HFFc6 (cell line): ENCODE data around the gene CNGA1. TPM values are rescaled to one million over a fixed set of nuclear protein-coding genes. Genes with fewer than 3 reads are reported as not detected.
A peak's percentile ranks its signal among the peaks of the same experiment; 100 is the strongest.
"Not testable (repeated sequence)": the region's sequence is repeated elsewhere in the genome, so short reads cannot be mapped to it uniquely, and the experiment has no call there.

Experiments
- DNase-seq: peaks from one replicate; pipeline ENCODE4 v3.0.0-alpha.2; 2018
- H3K27ac Mint-ChIP-seq: 2 replicates; pipeline ENCODE4 v1.8.0; 2020; ENCODE audit warnings: mild to moderate bottlenecking, mixed read lengths
- H3K27me3 Mint-ChIP-seq: 2 replicates; pipeline ENCODE4 v1.8.0; 2021; ENCODE audit warnings: mild to moderate bottlenecking, moderate library complexity, mixed read lengths; ENCODE audit not compliant: insufficient read depth
- H3K36me3 Mint-ChIP-seq: 2 replicates; pipeline ENCODE4 v1.8.0; 2021; ENCODE audit warnings: low read depth, mixed read lengths
- H3K4me1 Mint-ChIP-seq: 2 replicates; pipeline ENCODE4 v1.8.0; 2020; ENCODE audit warnings: low read depth, mixed read lengths
- H3K4me3 Mint-ChIP-seq: 2 replicates; pipeline ENCODE4 v1.8.0; 2020; ENCODE audit warnings: mild to moderate bottlenecking, moderate library complexity, mixed read lengths
- H3K9me3 Mint-ChIP-seq: 2 replicates; pipeline ENCODE4 v1.8.0; 2020; ENCODE audit warnings: mild to moderate bottlenecking, mixed read lengths
- CTCF ChIP-seq: fragments of 200-600 bp; sonication (generic); IDR thresholded peaks from 2 replicates; pipeline ENCODE4 v1.5.0; 2021; ENCODE audit warnings: antibody characterized with exemption, mild to moderate bottlenecking
- total RNA-seq, 6 experiments: library from RNA; stranded (reverse); fragmentation: NEBNext Ultra II Directional; extraction: Animal tissue kit (Norgen Biotek cat#: 25700); gene quantifications; 2 replicates in 1 of 6; 3 replicates in 5 of 6; pipeline ENCODE4 v1.2.3, GENCODE V29; 2021

The CNGA1 gene
- total RNA-seq, 6 experiments from 2014 or later = not detected

- TF ChIP-seq CTCF = no peak
- Mint-ChIP-seq H3K9me3 (no peaks in the 10 kb centered on the region), H3K36me3 (no peaks in the 10 kb centered on the region), H3K4me3 (no peak overlapping the region), H3K27me3 (peaks cover 12% of the 10 kb centered on the region), H3K4me1 (peaks cover 22% of the 10 kb centered on the region), H3K27ac (no peak overlapping the region)
- DNase-seq = peak; percentile 44
These were observed 85.3 kb downstream of the CNGA1 start for GRCh38 chr4:47930971-47931804.

DNA sequence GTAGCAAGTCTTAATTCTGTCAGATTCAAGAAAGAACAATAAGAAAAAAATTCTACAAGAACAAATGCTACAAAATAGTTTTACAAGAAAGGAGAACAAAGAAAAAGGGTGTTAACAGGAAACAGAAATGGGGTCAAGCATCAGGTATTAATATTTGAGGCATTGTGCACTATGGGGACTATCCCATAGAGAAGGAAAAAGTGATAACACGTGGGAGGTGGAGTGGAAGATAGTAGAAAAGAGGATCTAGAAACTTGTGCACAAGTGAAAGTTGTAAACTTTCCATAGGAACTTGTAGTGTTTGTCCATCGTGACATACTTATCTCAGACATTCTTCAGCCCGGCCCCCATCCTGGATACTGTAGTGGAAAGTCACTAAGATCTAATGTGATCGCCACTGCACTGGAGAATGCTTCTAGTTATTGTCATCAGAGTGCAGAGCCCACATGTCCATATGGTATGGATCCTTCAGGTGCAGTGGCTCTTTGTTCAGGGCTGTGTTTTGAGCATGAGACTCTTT, 86.7 kb downstream of the CNGA1 start:
- no peak for DNase-seq
- H3K9me3 Mint-ChIP-seq = no peaks in the 10 kb centered on the region
- peaks cover 22% of the 10 kb centered on the region for H3K4me1 Mint-ChIP-seq
- H3K36me3 Mint-ChIP-seq = no peaks in the 10 kb centered on the region
- H3K27me3 Mint-ChIP-seq = peaks cover 9% of the 10 kb centered on the region
- H3K27ac Mint-ChIP-seq = no peak overlapping the region
- H3K4me3 Mint-ChIP-seq = no peak overlapping the region
- no peak for TF ChIP-seq CTCF

DNA sequence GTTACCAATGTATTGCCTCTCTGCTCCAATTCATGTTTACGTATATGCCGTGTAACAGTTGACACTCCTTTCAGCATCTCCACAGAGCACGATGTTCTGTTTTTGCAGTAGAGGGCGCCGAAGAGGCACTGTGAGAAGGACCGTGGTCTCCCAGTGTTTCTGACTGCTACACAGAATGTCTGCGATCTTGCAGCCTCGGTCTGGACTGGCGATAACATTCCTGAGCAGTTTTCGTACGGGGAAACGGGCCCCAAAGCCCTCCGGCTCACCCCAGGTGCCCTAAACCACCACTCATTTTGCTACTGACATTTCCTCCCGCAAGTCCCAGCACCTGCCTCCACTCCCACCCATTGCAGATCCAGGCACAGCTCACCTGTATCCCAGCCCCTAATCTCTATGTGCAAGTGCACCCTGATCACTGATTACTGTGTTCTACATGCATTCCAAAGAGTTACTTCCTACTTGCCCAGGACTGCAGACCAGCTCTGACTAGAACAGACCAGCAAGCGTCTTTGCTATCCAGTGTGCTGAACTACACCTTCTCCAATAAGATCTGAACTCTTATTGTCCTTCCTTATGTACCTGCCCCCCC, 89.7 kb downstream of the CNGA1 start:
- TF ChIP-seq CTCF = peak; percentile 74
- DNase-seq = peak; percentile 47
- H3K27me3 Mint-ChIP-seq = peaks cover 11% of the 10 kb centered on the region; the same call in 1 of the 2 replicates
- no peaks in the 10 kb centered on the region for H3K36me3 Mint-ChIP-seq
- no peaks in the 10 kb centered on the region for H3K9me3 Mint-ChIP-seq
- peak overlapping the region; percentile 28 for H3K4me3 Mint-ChIP-seq
- peaks cover 22% of the 10 kb centered on the region for H3K4me1 Mint-ChIP-seq
- no peak overlapping the region for H3K27ac Mint-ChIP-seq

- peaks cover 20% of the 10 kb centered on the region for H3K27me3 Mint-ChIP-seq
- not testable (repeated sequence) for H3K4me3 Mint-ChIP-seq, DNase-seq, H3K27ac Mint-ChIP-seq, H3K4me1 Mint-ChIP-seq, H3K9me3 Mint-ChIP-seq, H3K36me3 Mint-ChIP-seq
These were observed 93.2 kb downstream of the CNGA1 start for GRCh38 chr4:47923261-47923608.

- Mint-ChIP-seq H3K27me3 (peaks cover 16% of the 10 kb centered on the region), H3K9me3 (peaks cover 14% of the 10 kb centered on the region)
- H3K36me3 Mint-ChIP-seq, DNase-seq, H3K27ac Mint-ChIP-seq, H3K4me1 Mint-ChIP-seq, H3K4me3 Mint-ChIP-seq: not testable (repeated sequence)
These were observed 93.8 kb downstream of the CNGA1 start for GRCh38 chr4:47922436-47923260.

DNA sequence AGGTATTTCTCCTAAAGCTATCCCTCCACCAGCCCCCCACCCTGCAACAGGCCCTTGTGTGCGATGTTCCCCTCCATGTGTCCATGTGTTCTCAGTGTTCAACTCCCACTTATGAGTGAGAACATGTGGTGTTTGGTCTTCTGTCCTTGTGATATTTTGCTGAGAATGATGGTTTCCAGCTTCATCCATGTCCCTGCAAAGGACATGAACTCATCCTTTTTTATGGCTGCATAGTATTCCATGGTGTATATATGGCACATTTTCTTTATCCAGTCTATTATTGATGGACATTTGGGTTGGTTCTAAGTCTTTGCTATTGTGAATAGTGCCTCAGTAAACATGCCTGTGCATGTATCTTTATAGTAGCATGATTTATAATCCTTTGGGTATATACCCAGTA, 99.3 kb downstream of the CNGA1 start:
- DNase-seq, H3K4me3 Mint-ChIP-seq, H3K27ac Mint-ChIP-seq: not testable (repeated sequence)
- H3K4me1 Mint-ChIP-seq = peaks cover 21% of the 10 kb centered on the region
- H3K36me3 Mint-ChIP-seq = peaks cover 18% of the 10 kb centered on the region
- peaks cover 16% of the 10 kb centered on the region for H3K9me3 Mint-ChIP-seq
- H3K27me3 Mint-ChIP-seq = peaks cover 17% of the 10 kb centered on the region
